Karpas-422 (cell line): ENCODE measurements around the gene LRRC3C. TPM values are rescaled to one million over a fixed set of nuclear protein-coding genes. Genes with fewer than 3 reads are reported as not detected.

Source experiments
- DNase-seq: peaks from one replicate; pipeline ENCODE4 v3.0.0-alpha.2; 2015
- H2AFZ ChIP-seq: fragments of 200-600 bp; sonication (generic); 2 replicates; pipeline ENCODE4 v1.6.1; 2014; ENCODE audit warnings: antibody characterized with exemption, low read length, mixed read lengths
- H3K27ac ChIP-seq: fragments of 200-600 bp; sonication (generic); 2 replicates; pipeline ENCODE4 v1.5.1; 2014; ENCODE audit warnings: mild to moderate bottlenecking, low read length, moderate library complexity
- H3K27me3 ChIP-seq: fragments of 200-600 bp; sonication (generic); 2 replicates; pipeline ENCODE4 v1.6.1; 2014; ENCODE audit warnings: low read length, mixed read lengths
- H3K36me3 ChIP-seq: fragments of 200-600 bp; sonication (generic); 2 replicates; pipeline ENCODE4 v1.6.1; 2014; ENCODE audit warnings: low read length, mixed read lengths; ENCODE audit not compliant: insufficient read depth
- H3K4me1 ChIP-seq: fragments of 200-600 bp; sonication (generic); 2 replicates; pipeline ENCODE4 v1.6.1; 2014; ENCODE audit warnings: mild to moderate bottlenecking, low read length, mixed read lengths
- H3K4me2 ChIP-seq: fragments of 200-600 bp; sonication (generic); 2 replicates; pipeline ENCODE4 v1.6.1; 2014; ENCODE audit warnings: low read length, low read depth, mild to moderate bottlenecking; ENCODE audit not compliant: poor library complexity, severe bottlenecking
- H3K4me3 ChIP-seq: fragments of 200-600 bp; sonication (generic); 2 replicates; pipeline ENCODE4 v1.5.1; 2014; ENCODE audit warnings: mild to moderate bottlenecking, antibody characterized with exemption, low read length, mixed read lengths
- H3K79me2 ChIP-seq: fragments of 200-600 bp; sonication (generic); 2 replicates; pipeline ENCODE4 v1.6.1; 2014; ENCODE audit warnings: mild to moderate bottlenecking, low read length, mixed read lengths
- H3K9ac ChIP-seq: fragments of 200-600 bp; sonication (generic); 2 replicates; pipeline ENCODE4 v1.6.0; 2014; ENCODE audit warnings: low read length
- H3K9me2 ChIP-seq: fragments of 200-600 bp; sonication (generic), shearing (Covaris generic); replicated peaks from 2 replicates; pipeline ENCODE4 v1.6.0; 2014; ENCODE audit warnings: mild to moderate bottlenecking, low read length, moderate library complexity; ENCODE audit not compliant: insufficient read depth
- H3K9me3 ChIP-seq: fragments of 300-700, 200-600 bp; sonication (generic); 2 replicates; pipeline ENCODE4 v1.6.1; 2014; ENCODE audit warnings: low read length, mixed read lengths
- H4K20me1 ChIP-seq: fragments of 200-600 bp; sonication (generic); 2 replicates; pipeline ENCODE4 v1.6.1; 2014; ENCODE audit warnings: mild to moderate bottlenecking, antibody characterized with exemption, low read length, low read depth; ENCODE audit not compliant: insufficient read depth
- total RNA-seq: library from RNA; depleted of rRNA; stranded (reverse); fragments of >200 nt; shearing (Covaris generic); gene quantifications from 2 replicates; pipeline ENCODE4 v1.2.3, GENCODE V29; 2014; ENCODE audit warnings: low replicate concordance

LRRC3C gene
- total RNA-seq, 1 experiment from 2014 or later = 0.86 TPM

DNA sequence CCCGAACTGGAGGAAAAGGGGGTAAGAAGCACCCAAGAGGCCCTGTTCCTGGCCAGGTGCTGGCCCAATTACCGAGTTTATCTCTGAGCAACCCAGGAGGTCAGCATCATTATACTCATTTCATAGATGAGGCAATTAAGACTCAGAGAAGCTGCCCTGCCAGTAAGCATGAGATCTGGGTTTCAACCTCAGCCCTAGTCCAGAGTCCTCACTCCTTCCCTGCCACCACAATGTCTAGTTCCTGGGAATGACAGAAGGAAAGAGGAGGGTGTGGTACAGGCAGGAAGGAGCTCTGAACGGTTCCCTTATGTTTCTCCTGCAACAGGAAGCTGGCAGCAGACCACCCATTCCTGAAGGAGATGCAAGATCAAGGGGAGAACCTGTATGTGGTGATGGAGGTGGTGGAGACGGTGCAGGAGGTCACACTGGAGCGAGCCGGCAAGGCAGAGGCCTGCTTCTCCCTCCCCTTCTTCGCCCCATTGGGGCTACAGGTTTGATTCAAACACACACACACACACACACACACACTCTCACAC, 42.7 kb downstream of the LRRC3C start:
- Histone ChIP-seq H4K20me1 (no peaks in the 10 kb centered on the region), H3K27me3 (no peaks in the 10 kb centered on the region), H3K4me2 (no peak overlapping the region), H3K4me1 (no peaks in the 10 kb centered on the region), H3K27ac (no peak overlapping the region), H2AFZ (no peak overlapping the region), H3K9me2 (no peaks in the 10 kb centered on the region), H3K9ac (no peak overlapping the region), H3K79me2 (no peaks in the 10 kb centered on the region), H3K9me3 (no peaks in the 10 kb centered on the region), H3K36me3 (no peaks in the 10 kb centered on the region), H3K4me3 (no peak overlapping the region)
- DNase-seq = no peak

DNA sequence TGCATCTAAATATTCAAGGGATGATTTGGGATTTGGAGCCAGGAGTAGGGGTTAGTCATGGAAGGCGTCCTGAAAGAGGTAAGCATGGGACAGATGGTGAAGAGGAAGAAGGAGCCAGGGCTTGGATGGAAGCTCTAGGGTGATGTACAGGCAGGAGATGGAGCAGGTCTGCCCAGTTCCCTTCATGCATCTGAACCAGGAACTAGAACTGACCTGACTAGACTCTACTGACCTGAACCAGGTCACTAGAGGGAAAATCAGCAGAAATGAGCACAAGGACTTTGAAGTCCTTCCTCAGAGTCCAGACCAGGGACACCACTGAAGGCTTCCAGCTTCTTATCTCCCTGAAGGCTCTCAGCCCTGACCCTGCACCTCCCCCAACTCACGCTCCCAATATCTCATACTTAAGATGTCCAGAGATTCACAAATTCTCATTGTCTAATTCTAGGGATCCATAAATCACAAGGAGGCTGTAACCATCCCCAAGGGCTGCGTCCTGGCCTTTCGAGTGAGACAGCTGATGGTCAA, 43.6 kb downstream of the LRRC3C start:
- Histone ChIP-seq H3K9ac (no peak overlapping the region), H3K4me2 (no peak overlapping the region), H3K36me3 (no peaks in the 10 kb centered on the region), H4K20me1 (no peaks in the 10 kb centered on the region), H3K27ac (no peak overlapping the region), H2AFZ (no peak overlapping the region), H3K79me2 (no peaks in the 10 kb centered on the region), H3K4me1 (no peaks in the 10 kb centered on the region), H3K9me3 (no peaks in the 10 kb centered on the region), H3K4me3 (no peak overlapping the region), H3K27me3 (no peaks in the 10 kb centered on the region), H3K9me2 (no peaks in the 10 kb centered on the region)
- no peak for DNase-seq

DNA sequence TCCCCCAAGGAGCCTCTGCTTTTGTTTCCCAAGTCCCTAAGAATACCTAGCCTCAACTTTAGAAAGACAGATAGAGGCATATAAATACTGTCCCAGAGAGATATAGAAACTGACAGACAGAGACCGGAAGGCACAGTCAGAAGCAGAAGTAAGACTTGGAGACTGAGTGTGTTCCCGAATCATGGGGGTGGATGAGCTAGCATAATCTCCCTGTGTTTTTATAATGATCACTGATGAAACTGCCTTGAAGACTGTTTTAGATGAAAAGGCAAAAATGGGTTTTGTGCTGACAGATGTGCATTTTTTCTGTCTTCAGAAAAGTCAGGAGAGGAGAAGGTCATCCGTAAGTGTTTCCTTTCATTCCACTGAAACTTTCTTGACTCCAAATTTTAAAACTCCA, 44.7 kb downstream of the LRRC3C start:
- Histone ChIP-seq H2AFZ (no peak overlapping the region), H3K4me1 (peaks cover 6% of the 10 kb centered on the region; the same call in 1 of the 2 replicates), H3K36me3 (no peaks in the 10 kb centered on the region), H3K27me3 (no peaks in the 10 kb centered on the region), H3K4me2 (no peak overlapping the region), H3K9me3 (no peaks in the 10 kb centered on the region), H3K27ac (no peak overlapping the region), H4K20me1 (no peaks in the 10 kb centered on the region), H3K4me3 (no peak overlapping the region), H3K9me2 (no peaks in the 10 kb centered on the region), H3K9ac (no peak overlapping the region), H3K79me2 (no peaks in the 10 kb centered on the region)
- DNase-seq = no peak

DNA sequence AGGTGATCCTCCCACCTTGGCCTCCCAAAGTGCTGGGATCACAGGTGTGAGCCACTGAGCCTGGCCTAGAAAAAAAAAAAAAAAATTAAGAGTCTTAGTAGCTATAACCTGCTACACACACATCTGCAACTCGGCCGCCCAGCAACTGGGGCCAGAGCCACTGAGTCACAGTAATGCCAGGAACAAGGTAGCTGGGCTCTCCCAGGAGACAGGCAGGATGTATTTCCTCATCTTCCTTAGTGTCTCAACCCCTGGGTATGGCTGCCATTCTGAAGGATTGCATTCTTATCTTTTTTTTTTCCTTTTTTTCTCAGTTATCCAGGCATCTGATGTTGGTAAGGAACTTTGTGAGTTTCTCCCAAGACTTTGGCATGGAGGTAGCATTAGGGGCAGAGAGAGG, 46.0 kb downstream of the LRRC3C start:
- no peak for DNase-seq
- H3K36me3 ChIP-seq = no peaks in the 10 kb centered on the region
- no peak overlapping the region for H2AFZ ChIP-seq
- H3K9ac ChIP-seq = no peak overlapping the region
- H4K20me1 ChIP-seq = no peaks in the 10 kb centered on the region
- no peaks in the 10 kb centered on the region for H3K9me2 ChIP-seq
- H3K4me2 ChIP-seq = no peak overlapping the region
- no peak overlapping the region for H3K27ac ChIP-seq
- H3K4me1 ChIP-seq = peaks cover 6% of the 10 kb centered on the region; the same call in 1 of the 2 replicates
- no peaks in the 10 kb centered on the region for H3K27me3 ChIP-seq
- no peaks in the 10 kb centered on the region for H3K79me2 ChIP-seq
- H3K9me3 ChIP-seq = no peaks in the 10 kb centered on the region
- H3K4me3 ChIP-seq = no peak overlapping the region

DNA sequence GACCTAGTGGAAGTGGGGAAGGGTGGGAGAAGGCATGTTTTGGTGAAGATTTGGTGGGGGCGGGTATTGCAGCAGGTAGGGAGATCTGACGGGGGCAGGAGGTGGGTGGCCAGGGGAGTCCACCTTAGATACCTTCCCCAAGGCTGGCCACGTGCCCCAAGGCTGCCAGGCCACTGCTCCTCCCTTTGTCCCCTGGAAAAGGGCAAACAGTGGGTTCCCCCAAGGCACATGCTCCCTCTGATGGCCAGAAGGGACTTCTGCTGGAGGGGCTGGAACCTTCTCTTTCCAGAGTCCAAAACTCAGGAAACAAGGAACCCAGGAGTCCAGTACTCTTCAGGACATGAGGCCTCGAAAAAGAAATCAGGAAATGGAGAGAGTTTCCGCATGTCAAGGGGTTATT, 46.9 kb downstream of the LRRC3C start:
- Histone ChIP-seq H3K4me1 (peaks cover 11% of the 10 kb centered on the region), H3K4me3 (no peak overlapping the region), H2AFZ (no peak overlapping the region), H3K27me3 (no peaks in the 10 kb centered on the region), H3K27ac (no peak overlapping the region), H3K36me3 (no peaks in the 10 kb centered on the region), H3K9ac (no peak overlapping the region), H3K9me3 (no peaks in the 10 kb centered on the region), H3K79me2 (no peaks in the 10 kb centered on the region), H4K20me1 (no peaks in the 10 kb centered on the region), H3K9me2 (no peaks in the 10 kb centered on the region), H3K4me2 (no peak overlapping the region)
- DNase-seq = no peak

DNA sequence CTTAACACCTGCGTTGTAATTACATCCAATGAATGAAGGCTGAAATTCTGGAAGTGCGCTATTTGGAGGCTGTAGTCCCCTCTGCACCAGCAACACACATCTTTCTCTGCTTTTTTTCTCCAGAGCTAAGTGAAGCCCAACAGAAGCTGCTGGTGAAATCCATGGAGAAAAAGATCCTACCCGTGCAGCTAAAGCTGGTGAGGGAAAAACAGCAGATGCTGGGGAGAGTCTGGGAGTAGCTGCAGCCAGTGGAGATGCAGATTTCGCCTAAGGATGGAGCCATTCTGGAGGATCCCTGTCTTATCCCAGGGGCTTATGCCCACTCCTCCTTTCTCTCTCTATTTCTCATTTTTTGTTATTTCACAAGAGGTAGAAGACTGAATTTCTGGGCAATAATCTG, 48.3 kb downstream of the LRRC3C start:
- Histone ChIP-seq H3K9me2 (no peaks in the 10 kb centered on the region), H3K9me3 (no peaks in the 10 kb centered on the region), H3K4me1 (peaks cover 15% of the 10 kb centered on the region), H3K79me2 (peaks cover 2% of the 10 kb centered on the region), H2AFZ (no peak overlapping the region), H3K9ac (no peak overlapping the region), H3K27me3 (no peaks in the 10 kb centered on the region), H3K27ac (no peak overlapping the region), H3K4me3 (no peak overlapping the region), H3K36me3 (no peaks in the 10 kb centered on the region), H4K20me1 (no peaks in the 10 kb centered on the region), H3K4me2 (no peak overlapping the region)
- no peak for DNase-seq

DNA sequence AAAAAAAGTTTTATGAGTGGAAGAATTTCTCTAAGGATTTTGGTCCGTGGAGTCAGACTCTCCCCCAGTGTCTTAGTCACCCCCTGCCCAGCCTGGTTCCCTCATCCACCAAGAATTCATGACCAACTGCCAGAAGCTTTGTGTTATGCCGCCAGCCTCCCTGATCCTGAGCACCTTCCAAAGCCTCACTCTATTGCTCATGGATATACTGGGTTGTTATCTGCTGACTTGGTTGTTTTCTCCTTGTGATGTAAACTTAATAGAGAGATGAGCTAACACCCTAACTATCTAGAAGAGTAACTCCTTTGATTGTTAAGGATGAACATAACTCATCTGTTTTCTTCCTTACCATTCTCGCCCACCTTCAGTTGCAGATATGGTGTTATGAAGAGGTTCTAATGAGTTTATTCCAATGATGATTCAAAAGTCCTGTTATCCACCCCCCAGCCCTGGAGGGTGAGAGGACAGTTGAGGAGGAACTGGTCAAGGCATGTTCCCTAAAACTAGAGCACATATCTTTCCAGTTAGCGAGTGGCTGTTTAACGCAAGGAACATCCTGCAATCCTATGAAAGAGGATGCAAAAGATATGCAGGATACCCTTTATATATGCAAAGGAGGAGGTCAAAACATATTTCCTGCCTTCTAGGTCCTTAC, 51.6 kb downstream of the LRRC3C start:
- peaks cover 31% of the 10 kb centered on the region for H3K79me2 ChIP-seq
- H3K36me3 ChIP-seq = peaks cover 5% of the 10 kb centered on the region; the same call in 1 of the 2 replicates
- peaks cover 18% of the 10 kb centered on the region for H4K20me1 ChIP-seq
- no peaks in the 10 kb centered on the region for H3K9me3 ChIP-seq
- H3K27me3 ChIP-seq = no peaks in the 10 kb centered on the region
- H3K4me1 ChIP-seq = peaks cover 27% of the 10 kb centered on the region
- H3K27ac ChIP-seq = no peak overlapping the region
- peak overlapping the region; percentile 71; the same call in 1 of the 2 replicates for H3K9ac ChIP-seq
- peak overlapping the region; percentile 73 for H3K4me2 ChIP-seq
- H3K4me3 ChIP-seq = peak overlapping the region; percentile 70; the same call in 1 of the 2 replicates
- no peak overlapping the region for H2AFZ ChIP-seq
- H3K9me2 ChIP-seq = no peaks in the 10 kb centered on the region
- DNase-seq = no peak

DNA sequence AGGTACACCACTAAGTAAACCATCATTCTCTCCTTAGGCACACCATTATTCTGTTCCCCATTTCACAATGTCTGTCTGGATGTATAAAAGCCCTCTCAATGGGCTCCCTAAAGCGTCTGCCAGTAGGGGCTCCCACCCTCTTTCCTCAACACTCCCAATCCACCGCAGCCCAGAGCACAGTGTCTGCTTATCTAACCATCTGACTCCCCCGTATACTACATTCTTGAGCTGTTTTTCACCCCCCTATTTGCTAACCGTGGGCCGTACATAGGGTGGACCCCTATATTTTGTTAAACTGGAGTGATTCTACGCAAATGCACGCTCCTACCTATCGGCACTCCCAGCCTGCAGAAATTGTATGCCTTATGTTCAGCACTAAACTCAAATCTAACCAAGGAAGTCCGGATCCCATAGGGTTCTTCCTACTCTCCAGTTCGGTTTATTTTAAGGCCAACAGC, 52.4 kb downstream of the LRRC3C start:
- Histone ChIP-seq H3K27ac (no peak overlapping the region), H3K4me1 (peaks cover 27% of the 10 kb centered on the region), H3K4me3 (peak overlapping the region; percentile 70), H3K9me2 (no peaks in the 10 kb centered on the region), H4K20me1 (peaks cover 18% of the 10 kb centered on the region), H3K79me2 (peaks cover 31% of the 10 kb centered on the region), H3K4me2 (peak overlapping the region; percentile 73), H3K9me3 (no peaks in the 10 kb centered on the region), H3K36me3 (peaks cover 9% of the 10 kb centered on the region; the same call in 1 of the 2 replicates), H3K27me3 (no peaks in the 10 kb centered on the region), H3K9ac (peak overlapping the region; percentile 71), H2AFZ (peak overlapping the region; percentile 83)
- DNase-seq = peak; percentile 65
